Ecto neural progenitor cell (in vitro differentiated cells): ENCODE results near the gene BTD.
"Not testable (repeated sequence)": the region's sequence is repeated elsewhere in the genome, so short reads cannot be mapped to it uniquely, and the experiment has no call there.

Source experiments
- DNase-seq: peaks from one replicate; pipeline ENCODE4 v3.0.0-alpha.2; 2018; ENCODE audit warnings: low spot score

Gene BTD

GRCh38 chr3:15604584-15604983 is 3.0 kb downstream of the BTD start:
- not testable (repeated sequence) for DNase-seq

- DNase-seq: no peak
Measured at GRCh38 chr3:15606434-15606891, 4.9 kb downstream of the BTD start.

GRCh38 chr3:15610082-15610759 is 8.7 kb downstream of the BTD start:
- DNase-seq: no peak

- DNase-seq: no peak
Measured at GRCh38 chr3:15611018-15611417, 9.5 kb downstream of the BTD start.

- no peak for DNase-seq
Measured at GRCh38 chr3:15612001-15612400, 10.5 kb downstream of the BTD start.

GRCh38 chr3:15614958-15615357 is 13.4 kb downstream of the BTD start:
- no peak for DNase-seq

GRCh38 chr3:15616053-15616452 is 14.5 kb downstream of the BTD start:
- DNase-seq: no peak

- not testable (repeated sequence) for DNase-seq
Measured at GRCh38 chr3:15619659-15620464, 18.3 kb downstream of the BTD start.

- no peak for DNase-seq
Measured at GRCh38 chr3:15623535-15624440, 22.2 kb downstream of the BTD start.

- DNase-seq: no peak
Measured at GRCh38 chr3:15628967-15629366, 27.4 kb downstream of the BTD start.

GRCh38 chr3:15629860-15630597 is 28.5 kb downstream of the BTD start:
- no peak for DNase-seq

- no peak for DNase-seq
Measured at GRCh38 chr3:15630646-15631350, 29.3 kb downstream of the BTD start.

GRCh38 chr3:15631426-15632211 is 30.1 kb downstream of the BTD start:
- DNase-seq: no peak

GRCh38 chr3:15632212-15632580 is 30.7 kb downstream of the BTD start:
- no peak for DNase-seq

GRCh38 chr3:15633159-15633558 is 31.6 kb downstream of the BTD start:
- DNase-seq: no peak

GRCh38 chr3:15633766-15634598 is 32.4 kb downstream of the BTD start:
- DNase-seq: no peak

GRCh38 chr3:15634671-15635070 is 33.1 kb downstream of the BTD start:
- no peak for DNase-seq

- no peak for DNase-seq
Measured at GRCh38 chr3:15635121-15635661, 33.6 kb downstream of the BTD start.
